ES-I3 (cell line): ENCODE results near the gene MAZ.

ENCODE experiments used
- H3K36me3 ChIP-seq: 2 replicates; pipeline ENCODE4 v1.6.1; 2013; ENCODE audit warnings: mild to moderate bottlenecking, low read length, control low read depth, moderate library complexity; ENCODE audit not compliant: insufficient read depth
- H3K4me1 ChIP-seq: 2 replicates; pipeline ENCODE4 v1.6.1; 2013; ENCODE audit warnings: mild to moderate bottlenecking, control low read depth, low read length; ENCODE audit not compliant: insufficient read depth
- H3K9ac ChIP-seq: 2 replicates; pipeline ENCODE4 v1.6.1; 2013; ENCODE audit warnings: low read depth, mild to moderate bottlenecking, low read length, moderate library complexity
- H3K9me3 ChIP-seq: 2 replicates; pipeline ENCODE4 v1.6.1; 2013; ENCODE audit warnings: mild to moderate bottlenecking, low read length, moderate library complexity; ENCODE audit not compliant: control insufficient read depth, insufficient read depth

The MAZ gene

GRCh38 chr16:29857133-29857760, 50.9 kb downstream of the MAZ start:
- no peaks in the 10 kb centered on the region; the same call in 1 of the 2 replicates for H3K36me3 ChIP-seq

GRCh38 chr16:29858149-29858849, 52.0 kb downstream of the MAZ start:
- Histone ChIP-seq H3K4me1 (no peaks in the 10 kb centered on the region), H3K9me3 (no peaks in the 10 kb centered on the region), H3K36me3 (no peaks in the 10 kb centered on the region; the same call in 1 of the 2 replicates), H3K9ac (no peak overlapping the region)

More at GRCh38 chr16:29857133-29857760, 50.9 kb downstream of the MAZ start:
- H3K9ac ChIP-seq: no peak overlapping the region
- H3K9me3 ChIP-seq: no peaks in the 10 kb centered on the region
- no peaks in the 10 kb centered on the region for H3K4me1 ChIP-seq

GRCh38 chr16:29858974-29859373, 52.6 kb downstream of the MAZ start:
- Histone ChIP-seq H3K9ac (no peak overlapping the region), H3K36me3 (no peaks in the 10 kb centered on the region; the same call in 1 of the 2 replicates), H3K4me1 (no peaks in the 10 kb centered on the region), H3K9me3 (no peaks in the 10 kb centered on the region)

- no peaks in the 10 kb centered on the region for H3K4me1 ChIP-seq
- no peaks in the 10 kb centered on the region for H3K9me3 ChIP-seq
- no peaks in the 10 kb centered on the region; the same call in 1 of the 2 replicates for H3K36me3 ChIP-seq
- no peak overlapping the region for H3K9ac ChIP-seq
Measured at GRCh38 chr16:29860218-29860617, 53.9 kb downstream of the MAZ start.
